Measurements from ENCODE around the gene ARHGAP9. TPM values are rescaled to one million over a fixed set of nuclear protein-coding genes. Genes with fewer than 3 reads are reported as not detected.
A peak's percentile ranks its signal among the peaks of the same experiment; 100 is the strongest.
"Not testable (repeated sequence)": the region's sequence is repeated elsewhere in the genome, so short reads cannot be mapped to it uniquely, and the experiment has no call there.

The ARHGAP9 gene
- total and polyA plus RNA-seq, 2 donors (not counting 1 experiment from before 2014, with no cell fraction given), result under 0.01 to 0.08 TPM

DNA sequence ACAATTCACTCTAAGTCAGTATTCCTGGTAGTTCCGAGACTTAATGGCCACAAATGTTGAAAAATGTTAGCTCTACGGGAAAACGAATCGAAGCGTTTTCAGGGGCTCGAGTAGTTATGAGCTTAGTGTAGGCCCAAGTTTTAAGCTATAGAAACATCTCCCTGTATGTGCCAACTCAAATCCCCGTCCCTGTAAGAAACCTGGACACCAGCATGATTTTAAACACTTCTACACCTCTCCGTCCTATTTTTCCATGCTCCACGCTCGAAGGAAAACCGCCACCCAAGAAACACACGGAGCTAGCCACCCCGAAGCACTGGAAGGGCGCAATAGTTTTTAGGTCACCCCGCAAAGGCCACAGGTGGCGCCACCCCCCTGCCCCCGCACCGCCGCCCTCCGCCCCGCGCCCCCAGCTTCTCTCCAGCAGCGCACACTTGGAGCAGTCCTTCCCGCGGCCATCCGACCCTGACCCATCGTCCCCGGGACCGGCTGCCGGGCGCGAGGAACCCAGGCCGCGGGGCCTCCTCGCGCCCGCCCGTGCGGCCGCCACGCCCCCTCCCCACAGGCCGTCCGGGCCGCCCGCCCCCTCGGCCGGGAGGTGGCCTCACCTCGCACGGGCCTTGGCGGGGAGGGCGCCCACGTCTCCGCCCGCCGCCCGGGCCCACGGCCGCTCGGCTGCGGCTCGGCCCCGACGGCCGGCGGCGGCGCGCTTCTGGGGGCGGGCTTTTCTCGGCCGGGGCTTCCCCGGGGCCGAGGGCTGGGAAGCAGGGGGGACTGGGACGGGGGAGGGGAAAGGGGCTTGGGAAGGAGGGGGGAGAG, 49.3 kb downstream of the ARHGAP9 start:
- Histone ChIP-seq H3K27me3 (ENCODE audit: control insufficient read depth, insufficient read depth, low read length) (no peaks in the 10 kb centered on the region), H3K27ac (ENCODE audit: insufficient read depth, low read length) (peak overlapping the region; percentile 86), H3K36me3 (ENCODE audit: control insufficient read depth, insufficient read depth, low read length) (no peaks in the 10 kb centered on the region), H3K79me2 (ENCODE audit: control insufficient read depth, insufficient read depth, low read length) (peaks cover 27% of the 10 kb centered on the region), H3K4me1 (ENCODE audit: control insufficient read depth, extremely low read depth, insufficient read depth, low read length) (no peaks in the 10 kb centered on the region), H4K20me1 (ENCODE audit: control insufficient read depth, extremely low read depth, insufficient read depth, low read length) (no peaks in the 10 kb centered on the region), H3K9me3 (ENCODE audit: control insufficient read depth, insufficient read depth, low read depth, low read length) (no peaks in the 10 kb centered on the region), H3K9ac (ENCODE audit: insufficient read depth, low read length) (peak overlapping the region; percentile 79), H2AFZ (ENCODE audit: low read length) (peak overlapping the region; percentile 5), H3K4me3 (replicated peaks in 1 of 4; ENCODE audit: control extremely low read depth in 1 of 4, insufficient read depth in 1 of 4, low read depth in 3 of 4, low read length in 4 of 4) (peak overlapping the region; percentile 70 to 94 (median 72)), H3K4me2 (ENCODE audit: extremely low read depth, insufficient read depth, low read length) (peak overlapping the region; percentile 80)
- no peak for TF ChIP-seq EZH2 (IDR thresholded peaks at IDR 0.05; ENCODE audit: low read length, missing control alignments)
- TF ChIP-seq, protein P1, sequence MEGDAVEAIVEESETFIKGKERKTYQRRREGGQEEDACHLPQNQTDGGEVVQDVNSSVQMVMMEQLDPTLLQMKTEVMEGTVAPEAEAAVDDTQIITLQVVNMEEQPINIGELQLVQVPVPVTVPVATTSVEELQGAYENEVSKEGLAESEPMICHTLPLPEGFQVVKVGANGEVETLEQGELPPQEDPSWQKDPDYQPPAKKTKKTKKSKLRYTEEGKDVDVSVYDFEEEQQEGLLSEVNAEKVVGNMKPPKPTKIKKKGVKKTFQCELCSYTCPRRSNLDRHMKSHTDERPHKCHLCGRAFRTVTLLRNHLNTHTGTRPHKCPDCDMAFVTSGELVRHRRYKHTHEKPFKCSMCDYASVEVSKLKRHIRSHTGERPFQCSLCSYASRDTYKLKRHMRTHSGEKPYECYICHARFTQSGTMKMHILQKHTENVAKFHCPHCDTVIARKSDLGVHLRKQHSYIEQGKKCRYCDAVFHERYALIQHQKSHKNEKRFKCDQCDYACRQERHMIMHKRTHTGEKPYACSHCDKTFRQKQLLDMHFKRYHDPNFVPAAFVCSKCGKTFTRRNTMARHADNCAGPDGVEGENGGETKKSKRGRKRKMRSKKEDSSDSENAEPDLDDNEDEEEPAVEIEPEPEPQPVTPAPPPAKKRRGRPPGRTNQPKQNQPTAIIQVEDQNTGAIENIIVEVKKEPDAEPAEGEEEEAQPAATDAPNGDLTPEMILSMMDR (conservative IDR thresholded peaks at IDR 0.05 in 1 of 2, IDR thresholded peaks at IDR 0.05 in 1 of 2; ENCODE audit: low read depth in 1 of 2, low read length in 2 of 2), result no peak
- DNase-seq (ENCODE audit: low read depth in 2 of 2), result peak; percentile 37 to 44

DNA sequence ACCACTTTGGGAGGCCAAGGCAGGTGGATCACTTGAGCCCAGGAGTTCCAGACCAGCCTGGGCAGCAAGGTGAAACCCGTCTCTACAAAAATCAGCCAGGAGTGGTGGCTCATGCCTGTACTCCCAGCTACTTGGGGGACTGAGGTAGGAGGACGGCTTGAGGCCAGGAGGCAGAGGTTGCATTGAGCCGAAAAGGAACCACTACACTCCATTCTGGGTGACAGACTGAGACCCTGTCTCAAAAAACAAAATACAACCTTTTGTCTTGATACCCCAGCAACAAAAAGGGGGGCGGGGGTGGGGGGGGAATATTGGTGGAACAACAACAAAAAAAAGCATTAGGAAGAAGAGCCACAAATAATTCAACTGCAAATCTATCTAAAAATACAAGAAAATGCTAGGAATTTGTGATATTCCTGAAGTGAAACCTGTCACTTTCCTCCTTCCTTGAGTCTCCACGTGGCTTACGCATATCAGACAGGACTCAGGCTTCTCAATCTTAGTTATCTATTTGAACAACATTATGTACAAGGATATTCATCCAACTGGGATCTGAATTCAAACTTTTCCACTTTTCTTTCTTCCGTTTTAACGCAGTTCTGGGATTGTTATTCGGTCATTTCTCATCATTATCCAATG, 50.1 kb downstream of the ARHGAP9 start:
- peak overlapping the region; percentile 79 for H3K9ac ChIP-seq (ENCODE audit: insufficient read depth, low read length)
- TF ChIP-seq EZH2 (IDR thresholded peaks at IDR 0.05; ENCODE audit: low read length, missing control alignments), result no peak
- TF ChIP-seq, protein P1 (conservative IDR thresholded peaks at IDR 0.05 in 1 of 2, IDR thresholded peaks at IDR 0.05 in 1 of 2; ENCODE audit: low read depth in 1 of 2, low read length in 2 of 2), result no peak
- no peaks in the 10 kb centered on the region for H4K20me1 ChIP-seq (ENCODE audit: control insufficient read depth, extremely low read depth, insufficient read depth, low read length)
- peak overlapping the region; percentile 5 for H2AFZ ChIP-seq (ENCODE audit: low read length)
- no peaks in the 10 kb centered on the region for H3K4me1 ChIP-seq (ENCODE audit: control insufficient read depth, extremely low read depth, insufficient read depth, low read length)
- H3K79me2 ChIP-seq (ENCODE audit: control insufficient read depth, insufficient read depth, low read length), result peaks cover 29% of the 10 kb centered on the region
- H3K27me3 ChIP-seq (ENCODE audit: control insufficient read depth, insufficient read depth, low read length), result no peaks in the 10 kb centered on the region
- DNase-seq (ENCODE audit: low read depth in 2 of 2), result no peak
- H3K27ac ChIP-seq (ENCODE audit: insufficient read depth, low read length), result peak overlapping the region; percentile 86
- peak overlapping the region; percentile 67 to 94 (median 70) for H3K4me3 ChIP-seq (replicated peaks in 1 of 4; ENCODE audit: control extremely low read depth in 1 of 4, insufficient read depth in 1 of 4, low read depth in 3 of 4, low read length in 4 of 4)
- H3K36me3 ChIP-seq (ENCODE audit: control insufficient read depth, insufficient read depth, low read length), result no peaks in the 10 kb centered on the region
- peak overlapping the region; percentile 80 for H3K4me2 ChIP-seq (ENCODE audit: extremely low read depth, insufficient read depth, low read length)
- H3K9me3 ChIP-seq (ENCODE audit: control insufficient read depth, insufficient read depth, low read depth, low read length), result no peaks in the 10 kb centered on the region

DNA sequence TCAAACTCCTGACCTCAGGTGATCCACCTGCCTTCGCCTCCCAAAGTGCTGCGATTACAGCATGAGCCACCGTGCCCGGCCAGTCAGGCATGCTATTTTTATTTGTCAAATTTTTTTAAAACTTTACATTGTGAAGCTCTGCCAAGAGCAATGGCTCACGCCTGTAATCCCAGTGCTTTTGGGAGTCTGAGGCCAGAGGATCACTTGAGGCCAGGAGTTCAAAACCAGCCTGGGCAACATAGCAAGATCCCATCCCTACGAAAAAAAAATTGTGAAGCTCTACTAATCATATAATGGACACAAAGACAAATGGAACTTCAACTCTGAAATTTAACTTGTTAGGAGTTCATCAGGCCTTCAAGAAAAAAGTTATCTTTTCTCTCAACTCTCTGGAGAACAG, 50.7 kb downstream of the ARHGAP9 start:
- Histone ChIP-seq H3K79me2 (ENCODE audit: control insufficient read depth, insufficient read depth, low read length) (peaks cover 32% of the 10 kb centered on the region), H3K27me3 (ENCODE audit: control insufficient read depth, insufficient read depth, low read length) (no peaks in the 10 kb centered on the region), H3K4me2 (ENCODE audit: extremely low read depth, insufficient read depth, low read length) (peak overlapping the region; percentile 80), H3K9ac (ENCODE audit: insufficient read depth, low read length) (no peak overlapping the region), H4K20me1 (ENCODE audit: control insufficient read depth, extremely low read depth, insufficient read depth, low read length) (no peaks in the 10 kb centered on the region), H3K4me3 (replicated peaks in 1 of 4; ENCODE audit: control extremely low read depth in 1 of 4, insufficient read depth in 1 of 4, low read depth in 3 of 4, low read length in 4 of 4) (no peak overlapping the region), H2AFZ (ENCODE audit: low read length) (no peak overlapping the region), H3K27ac (ENCODE audit: insufficient read depth, low read length) (no peak overlapping the region), H3K9me3 (ENCODE audit: control insufficient read depth, insufficient read depth, low read depth, low read length) (no peaks in the 10 kb centered on the region), H3K36me3 (ENCODE audit: control insufficient read depth, insufficient read depth, low read length) (no peaks in the 10 kb centered on the region), H3K4me1 (ENCODE audit: control insufficient read depth, extremely low read depth, insufficient read depth, low read length) (no peaks in the 10 kb centered on the region)
- TF ChIP-seq EZH2 (IDR thresholded peaks at IDR 0.05; ENCODE audit: low read length, missing control alignments), result no peak
- TF ChIP-seq, protein P1 (conservative IDR thresholded peaks at IDR 0.05 in 1 of 2, IDR thresholded peaks at IDR 0.05 in 1 of 2; ENCODE audit: low read depth in 1 of 2, low read length in 2 of 2), result no peak
- DNase-seq (ENCODE audit: low read depth in 2 of 2), result no peak

DNA sequence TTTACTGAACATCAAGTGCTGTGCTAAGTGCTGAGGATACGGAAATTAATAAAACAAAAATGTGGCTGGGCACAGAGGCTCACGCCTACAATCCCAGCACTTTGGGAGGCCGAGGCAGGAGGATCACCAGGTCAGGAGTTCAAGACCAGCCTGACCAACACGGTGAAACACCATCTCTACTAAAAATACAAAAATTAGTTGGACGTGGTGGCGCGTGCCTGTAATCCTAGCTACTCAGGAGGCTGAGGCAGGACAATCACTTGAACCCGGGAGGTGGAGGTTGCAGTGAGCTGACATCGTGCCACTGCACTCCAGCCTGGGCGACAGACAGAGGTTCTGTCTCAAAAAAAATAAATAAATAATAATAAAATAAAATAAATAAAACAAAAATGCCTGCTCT, 52.7 kb downstream of the ARHGAP9 start:
- H3K27ac ChIP-seq (ENCODE audit: insufficient read depth, low read length); H3K9ac ChIP-seq (ENCODE audit: insufficient read depth, low read length); H2AFZ ChIP-seq (ENCODE audit: low read length); H3K27me3 ChIP-seq (ENCODE audit: control insufficient read depth, insufficient read depth, low read length); H3K4me1 ChIP-seq (ENCODE audit: control insufficient read depth, extremely low read depth, insufficient read depth, low read length); H3K4me2 ChIP-seq (ENCODE audit: extremely low read depth, insufficient read depth, low read length); H3K36me3 ChIP-seq (ENCODE audit: control insufficient read depth, insufficient read depth, low read length); H3K9me3 ChIP-seq (ENCODE audit: control insufficient read depth, insufficient read depth, low read depth, low read length); DNase-seq (ENCODE audit: low read depth in 2 of 2); H3K4me3 ChIP-seq (replicated peaks in 1 of 4; ENCODE audit: control extremely low read depth in 1 of 4, insufficient read depth in 1 of 4, low read depth in 3 of 4, low read length in 4 of 4); H4K20me1 ChIP-seq (ENCODE audit: control insufficient read depth, extremely low read depth, insufficient read depth, low read length): not testable (repeated sequence)
- H3K79me2 ChIP-seq (ENCODE audit: control insufficient read depth, insufficient read depth, low read length), result peaks cover 36% of the 10 kb centered on the region
